PC-3 (cell line): Measurements from ENCODE around the gene MINK1. TPM values are rescaled to one million over a fixed set of nuclear protein-coding genes. Genes with fewer than 3 reads are reported as not detected.
A peak's percentile ranks its signal among the peaks of the same experiment; 100 is the strongest.

Experiments used
- ATAC-seq: fragments of 200-7000 bp; cut with Tn5 transposase; 2 replicates; pipeline ENCODE4 v1.9.1; 2020; ENCODE audit warnings: mild to moderate bottlenecking, moderate library complexity
- BruUV-seq: library from RNA; stranded (reverse); fragments of 400-500 nt; replicated peaks from 2 replicates; lab custom pipeline; 2021; lab: Mats Ljungman, UMichigan
- CTCF ChIA-PET: fragments of 300-600 bp; sonication (Branson Sonifier 250); formaldehyde crosslinking; loops from one replicate; lab custom pipeline; 2022; ENCODE audit warnings: antibody characterized with exemption; lab: Charles Lee
- POLR2A ChIA-PET: fragments of 300-600 bp; sonication (Branson Sonifier 250); formaldehyde crosslinking; loops from one replicate; lab custom pipeline; 2022; ENCODE audit warnings: antibody characterized with exemption; ENCODE audit not compliant: unreplicated experiment; lab: Charles Lee
- DNase-seq: peaks from one replicate; pipeline ENCODE4 v3.0.0-alpha.2; 2015
- H2AFZ ChIP-seq: fragments of 300-600 bp; sonication (generic); 2 replicates; pipeline ENCODE4 v1.6.0; 2016; ENCODE audit warnings: antibody characterized with exemption, low read length
- H3F3A ChIP-seq: fragments of 300-600 bp; sonication (generic); one replicate; pipeline ENCODE4 v1.6.0; 2017; ENCODE audit warnings: antibody characterized with exemption, low read length, control low read depth, mild to moderate bottlenecking; ENCODE audit not compliant: unreplicated experiment
- H3K27ac ChIP-seq: fragments of 300-600 bp; sonication (generic); 2 replicates; pipeline ENCODE4 v1.5.1; 2016; ENCODE audit warnings: mild to moderate bottlenecking, low read length
- H3K27me3 ChIP-seq: fragments of 300-600 bp; sonication (generic); 2 replicates; pipeline ENCODE4 v1.6.1; 2016; ENCODE audit warnings: low read length, mixed read lengths
- H3K36me3 ChIP-seq: fragments of 300-600 bp; sonication (generic); 2 replicates; pipeline ENCODE4 v1.6.1; 2016; ENCODE audit warnings: low read depth, mixed run types, low read length, mixed read lengths
- H3K4me1 ChIP-seq: fragments of 300-600 bp; sonication (generic); 2 replicates; pipeline ENCODE4 v1.5.1; 2016; ENCODE audit warnings: low read length; ENCODE audit not compliant: insufficient read depth
- H3K4me2 ChIP-seq: fragments of 300-600 bp; sonication (generic); 2 replicates; pipeline ENCODE4 v1.6.0; 2016; ENCODE audit warnings: low read length
- H3K4me3 ChIP-seq: fragments of 300-600 bp; sonication (generic); 2 replicates; pipeline ENCODE4 v1.5.1; 2016; ENCODE audit warnings: mild to moderate bottlenecking, low read length, mixed read lengths
- H3K79me2 ChIP-seq: fragments of 300-600 bp; sonication (generic); 2 replicates; pipeline ENCODE4 v1.6.1; 2017; ENCODE audit warnings: low read length, mixed read lengths
- H3K9ac ChIP-seq: fragments of 300-600 bp; sonication (generic); 2 replicates; pipeline ENCODE4 v1.6.0; 2016; ENCODE audit warnings: mild to moderate bottlenecking, low read length
- H3K9me2 ChIP-seq: fragments of 300-600 bp; sonication (generic); replicated peaks from 2 replicates; pipeline ENCODE4 v1.6.1; 2016; ENCODE audit warnings: mixed run types, low read length, mixed read lengths
- H3K9me3 ChIP-seq: fragments of 300-600 bp; sonication (generic); 2 replicates; pipeline ENCODE4 v1.6.1; 2016; ENCODE audit warnings: low read length, mixed read lengths
- H4K20me1 ChIP-seq: fragments of 300-600 bp; sonication (generic); 2 replicates; pipeline ENCODE4 v1.6.1; 2016; ENCODE audit warnings: low read length, mixed read lengths
- EZH2 ChIP-seq: fragments of 300-600 bp; sonication (generic); IDR thresholded peaks from one replicate; pipeline ENCODE4 v1.6.1; 2017; ENCODE audit warnings: antibody characterized with exemption, mild to moderate bottlenecking, low read length; ENCODE audit not compliant: unreplicated experiment
- EZH2phosphoT487 ChIP-seq: fragments of 300-600 bp; sonication (generic); IDR thresholded peaks from 2 replicates; pipeline ENCODE4 v1.6.1; 2018; ENCODE audit warnings: mild to moderate bottlenecking, antibody characterized with exemption, low read length, borderline replicate concordance
- intact Hi-C: fragments of 100-400 bp; cut with micrococcal nuclease; formaldehyde crosslinking; loops from 2 replicates; pipeline ENCODE4 v1.9.0; 2023
- total RNA-seq: library from RNA; depleted of rRNA; stranded (reverse); fragments of >200 nt; gene quantifications from 2 replicates; pipeline ENCODE4 v1.2.3, GENCODE V29; 2014
- TF ChIP-seq, protein P1 (sequence below): fragments of 300-600 bp; sonication (generic); conservative IDR thresholded peaks from 2 replicates; pipeline ENCODE4 v1.5.1; 2017; ENCODE audit warnings: antibody characterized with exemption, low read depth, mild to moderate bottlenecking, low read length

Gene MINK1
- total RNA-seq, 1 experiment from 2014 or later = 44.5 TPM

DNA sequence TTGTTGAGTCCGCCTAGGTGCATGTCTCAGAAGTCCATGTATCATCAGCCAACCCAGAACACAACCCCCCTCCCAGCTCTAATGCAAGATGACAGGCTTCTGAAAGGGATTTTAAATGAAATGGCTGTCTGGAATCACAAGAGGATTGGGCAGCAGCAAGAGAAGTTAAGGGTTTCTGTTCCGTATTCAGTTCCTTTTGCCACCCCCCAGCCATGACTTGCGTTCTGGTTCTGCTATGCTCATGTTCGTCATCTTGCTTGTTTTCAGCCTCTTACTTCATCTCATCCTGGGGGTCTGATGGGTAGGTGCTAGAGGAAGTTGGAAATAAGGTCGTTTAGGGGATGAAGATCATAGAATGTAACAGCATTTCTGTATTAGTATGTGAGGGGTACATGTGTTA, 12.0 kb downstream of the MINK1 start:
- no peaks in the 10 kb centered on the region for H4K20me1 ChIP-seq
- ChIA-PET CTCF (no interaction called here), POLR2A (no interaction called here)
- H3K4me2 ChIP-seq = no peak overlapping the region
- H3K36me3 ChIP-seq = no peaks in the 10 kb centered on the region
- no peaks in the 10 kb centered on the region for H3K9me2 ChIP-seq
- H3K4me1 ChIP-seq = peaks cover 49% of the 10 kb centered on the region
- ATAC-seq = no peak
- no TSS peak for BruUV-seq
- no peaks in the 10 kb centered on the region for H3K27me3 ChIP-seq
- intact Hi-C loops = no loop called here
- TF ChIP-seq, protein P1, sequence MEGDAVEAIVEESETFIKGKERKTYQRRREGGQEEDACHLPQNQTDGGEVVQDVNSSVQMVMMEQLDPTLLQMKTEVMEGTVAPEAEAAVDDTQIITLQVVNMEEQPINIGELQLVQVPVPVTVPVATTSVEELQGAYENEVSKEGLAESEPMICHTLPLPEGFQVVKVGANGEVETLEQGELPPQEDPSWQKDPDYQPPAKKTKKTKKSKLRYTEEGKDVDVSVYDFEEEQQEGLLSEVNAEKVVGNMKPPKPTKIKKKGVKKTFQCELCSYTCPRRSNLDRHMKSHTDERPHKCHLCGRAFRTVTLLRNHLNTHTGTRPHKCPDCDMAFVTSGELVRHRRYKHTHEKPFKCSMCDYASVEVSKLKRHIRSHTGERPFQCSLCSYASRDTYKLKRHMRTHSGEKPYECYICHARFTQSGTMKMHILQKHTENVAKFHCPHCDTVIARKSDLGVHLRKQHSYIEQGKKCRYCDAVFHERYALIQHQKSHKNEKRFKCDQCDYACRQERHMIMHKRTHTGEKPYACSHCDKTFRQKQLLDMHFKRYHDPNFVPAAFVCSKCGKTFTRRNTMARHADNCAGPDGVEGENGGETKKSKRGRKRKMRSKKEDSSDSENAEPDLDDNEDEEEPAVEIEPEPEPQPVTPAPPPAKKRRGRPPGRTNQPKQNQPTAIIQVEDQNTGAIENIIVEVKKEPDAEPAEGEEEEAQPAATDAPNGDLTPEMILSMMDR = no peak
- TF ChIP-seq EZH2phosphoT487 (no peak), EZH2 (no peak)
- H3K9ac ChIP-seq = no peak overlapping the region
- no peak overlapping the region for H3K4me3 ChIP-seq
- H3K79me2 ChIP-seq = peaks cover 83% of the 10 kb centered on the region
- H2AFZ ChIP-seq = no peak overlapping the region
- no peak overlapping the region for H3K27ac ChIP-seq
- no peaks in the 10 kb centered on the region for H3K9me3 ChIP-seq
- H3F3A ChIP-seq = peaks cover 8% of the 10 kb centered on the region
- DNase-seq = no peak

DNA sequence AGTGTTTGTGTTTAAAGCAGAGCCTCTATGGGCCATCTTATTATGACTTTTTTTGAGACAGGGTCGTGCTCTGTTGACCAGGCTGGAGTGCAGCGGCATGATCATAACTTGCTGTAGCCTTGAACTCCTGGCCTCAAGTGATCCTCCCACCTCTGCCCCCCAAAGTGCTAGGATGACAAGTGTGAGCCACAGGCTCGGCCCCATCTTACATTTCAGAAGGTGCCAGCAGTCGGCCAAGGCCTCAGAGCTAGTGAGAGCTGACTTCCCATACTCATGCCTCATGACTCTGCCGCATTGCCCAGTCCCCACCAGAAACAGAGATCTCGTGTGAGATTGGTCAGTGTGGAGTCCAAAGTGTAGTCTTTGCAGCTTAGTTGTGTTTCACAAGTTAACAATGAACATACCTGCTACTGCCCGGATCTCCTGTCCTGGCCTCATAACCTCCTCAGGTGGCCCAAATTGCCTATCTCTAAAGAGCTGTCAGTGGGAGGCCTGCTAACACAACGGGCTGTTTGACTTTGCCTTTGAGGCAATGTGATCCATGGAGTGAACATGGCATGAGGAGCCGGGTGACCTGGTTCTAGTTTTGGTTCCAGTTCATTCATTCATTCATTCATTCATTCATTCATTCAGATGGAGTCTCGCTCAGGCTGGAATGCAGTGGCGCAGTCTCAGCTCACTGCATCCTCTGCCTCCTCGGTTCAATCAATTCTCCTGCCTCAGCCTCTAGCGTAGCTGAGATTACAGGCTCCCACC, 13.7 kb downstream of the MINK1 start:
- H2AFZ ChIP-seq = no peak overlapping the region
- H4K20me1 ChIP-seq = no peaks in the 10 kb centered on the region
- intact Hi-C loops = no loop called here
- H3K9me2 ChIP-seq = no peaks in the 10 kb centered on the region
- ChIA-PET POLR2A (no interaction called here), CTCF (no interaction called here)
- no peaks in the 10 kb centered on the region for H3K36me3 ChIP-seq
- ATAC-seq = no peak
- BruUV-seq = no TSS peak
- peaks cover 51% of the 10 kb centered on the region for H3K4me1 ChIP-seq
- TF ChIP-seq EZH2phosphoT487 (no peak), EZH2 (no peak)
- TF ChIP-seq, protein P1 = no peak
- H3K79me2 ChIP-seq = peaks cover 83% of the 10 kb centered on the region
- H3K9ac ChIP-seq = no peak overlapping the region
- H3K27ac ChIP-seq = peak overlapping the region; percentile 100
- DNase-seq = no peak
- H3K4me2 ChIP-seq = peak overlapping the region; percentile 81; the same call in 1 of the 2 replicates
- no peak overlapping the region for H3K4me3 ChIP-seq
- peaks cover 9% of the 10 kb centered on the region for H3F3A ChIP-seq
- no peaks in the 10 kb centered on the region for H3K27me3 ChIP-seq
- no peaks in the 10 kb centered on the region for H3K9me3 ChIP-seq

DNA sequence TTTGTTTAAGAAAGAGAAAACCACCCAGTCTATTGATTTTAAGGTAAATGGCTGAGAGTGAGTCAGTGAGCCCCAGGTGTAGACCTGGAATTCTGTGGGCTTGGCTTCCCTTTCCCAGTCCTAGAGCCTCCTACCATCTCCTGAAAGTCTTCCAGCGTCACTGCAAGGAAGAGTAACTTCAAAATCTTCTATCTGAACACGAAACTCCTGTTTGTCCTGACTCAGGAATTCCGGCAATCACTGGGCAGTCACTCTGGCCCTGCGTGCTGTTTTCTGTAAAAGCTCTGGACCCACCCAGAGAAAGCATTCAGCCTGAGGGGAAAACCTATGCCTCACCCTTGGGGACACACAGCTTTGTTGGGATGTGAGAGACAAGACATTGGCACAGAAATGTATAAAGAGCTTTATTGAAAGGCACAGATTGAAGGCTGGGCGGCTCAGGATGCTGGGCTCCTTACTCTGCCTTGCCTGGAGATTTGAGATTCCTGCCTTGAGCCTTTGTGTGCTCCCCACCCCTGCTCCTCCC, 15.9 kb downstream of the MINK1 start:
- Histone ChIP-seq H3K4me1 (peaks cover 59% of the 10 kb centered on the region), H4K20me1 (no peaks in the 10 kb centered on the region), H3K27me3 (no peaks in the 10 kb centered on the region), H3K4me3 (no peak overlapping the region; the same call in 1 of the 2 replicates), H2AFZ (no peak overlapping the region), H3K9ac (peak overlapping the region; percentile 88), H3K9me2 (no peaks in the 10 kb centered on the region), H3K79me2 (peaks cover 79% of the 10 kb centered on the region), H3K27ac (peak overlapping the region; percentile 100), H3F3A (peaks cover 15% of the 10 kb centered on the region), H3K4me2 (peak overlapping the region; percentile 81), H3K9me3 (no peaks in the 10 kb centered on the region), H3K36me3 (no peaks in the 10 kb centered on the region)
- ATAC-seq (peak; percentile 81), DNase-seq (peak; percentile 96)
- CTCF ChIA-PET = interaction anchor here (0.9 to 1.2 kb wide), 2 partner anchors 54 to 59 kb away, joined by 3 read pairs; partner anchors contain the start of gene CHRNE
- intact Hi-C loops = no loop called here
- TF ChIP-seq EZH2phosphoT487 (no peak), EZH2 (no peak)
- TF ChIP-seq, protein P1 = no peak
- no TSS peak for BruUV-seq
- POLR2A ChIA-PET = interaction anchor here (0.9 kb wide), 1 partner anchor 9 kb away, joined by 4 read pairs; no protein-coding TSS in a partner anchor
